Fibroblast of upper back skin (primary cell): Measurements from ENCODE around the gene GTF2A2.
"Not testable (repeated sequence)": the region's sequence is repeated elsewhere in the genome, so short reads cannot be mapped to it uniquely, and the experiment has no call there.

ENCODE experiments used
- DNase-seq: peaks from one replicate; pipeline ENCODE4 v3.0.0-alpha.2; 2013

The GTF2A2 gene, protein sequence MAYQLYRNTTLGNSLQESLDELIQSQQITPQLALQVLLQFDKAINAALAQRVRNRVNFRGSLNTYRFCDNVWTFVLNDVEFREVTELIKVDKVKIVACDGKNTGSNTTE

DNA sequence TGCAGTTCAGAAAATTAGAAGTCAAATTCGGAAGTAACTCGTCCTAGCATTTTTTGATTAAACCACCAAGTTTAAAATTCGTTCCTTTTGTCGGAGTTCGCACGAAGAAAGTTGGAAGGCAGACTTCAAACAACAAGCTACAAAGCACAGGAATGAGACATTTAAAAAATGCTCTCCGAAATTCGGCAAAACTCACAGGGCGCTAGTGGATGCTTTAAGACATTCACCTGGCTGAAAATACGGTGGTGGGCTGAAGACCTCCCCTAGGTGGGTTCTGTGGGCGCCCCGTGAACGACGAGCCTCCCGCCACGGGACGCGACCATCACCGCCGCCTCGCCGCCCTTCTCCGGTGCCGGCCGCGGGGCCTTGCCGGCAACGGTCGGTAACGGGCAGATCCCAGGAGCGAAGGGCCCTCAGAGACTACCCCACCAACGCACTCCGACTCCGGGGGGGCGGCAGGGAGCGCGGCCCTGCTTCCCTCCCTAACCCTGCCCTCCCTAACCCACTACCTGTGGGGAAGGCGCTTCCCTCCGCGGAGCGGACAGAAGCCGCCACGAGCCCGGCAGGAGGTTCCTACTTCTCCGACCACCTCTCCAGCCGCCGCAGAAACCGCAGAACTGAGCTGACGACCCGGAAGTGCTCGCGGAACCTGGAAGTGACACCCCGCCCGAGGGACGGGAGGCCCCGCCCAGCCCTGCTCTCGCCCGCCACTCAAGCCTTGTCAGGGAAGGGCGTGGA is at the start of gene GTF2A2:
TSS of gene GTF2A2 (minus strand) at position 619 of the 738 bp plus-strand sequence. CDS start 5,238 bp downstream, outside the sequence.
- peak; percentile 93 for DNase-seq

DNA sequence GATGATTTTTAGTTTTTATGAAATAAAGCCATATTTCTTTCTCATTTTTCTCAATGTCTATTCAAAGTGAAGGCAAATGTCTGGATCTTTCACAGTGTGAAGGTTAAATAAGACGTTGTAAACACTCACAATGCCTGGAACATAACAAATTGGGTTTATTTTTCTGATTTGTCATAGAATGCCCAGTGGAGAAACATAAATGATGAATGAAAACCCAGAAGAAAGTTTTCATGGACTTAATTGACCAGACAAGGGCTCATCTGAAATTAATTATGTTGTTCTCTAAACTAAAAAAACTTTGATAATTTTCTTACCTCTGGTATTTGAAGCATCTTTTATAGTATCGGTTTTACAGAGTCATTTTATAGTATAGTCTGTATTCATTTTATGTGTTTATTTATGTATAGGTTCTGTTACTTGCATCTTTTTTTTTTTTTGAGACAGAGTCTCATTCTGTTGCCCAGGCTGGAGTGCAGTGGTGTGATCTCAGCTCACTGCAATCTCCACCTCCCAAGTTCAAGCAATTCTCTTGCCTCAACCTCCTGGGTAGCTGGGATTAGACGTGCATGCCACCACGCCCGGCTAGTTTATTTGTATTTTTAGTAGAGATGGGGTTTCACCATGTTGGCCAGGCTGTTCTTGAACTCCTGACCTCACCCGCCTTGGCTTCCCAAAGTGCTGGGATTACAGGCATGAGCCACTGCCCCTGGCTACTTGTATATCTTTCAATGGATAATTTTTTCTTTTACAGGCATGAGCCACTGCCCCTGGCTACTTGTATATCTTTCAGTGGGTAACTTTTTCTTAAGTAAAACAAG is 46.9 kb upstream of the GTF2A2 start:
- DNase-seq, result no peak

DNA sequence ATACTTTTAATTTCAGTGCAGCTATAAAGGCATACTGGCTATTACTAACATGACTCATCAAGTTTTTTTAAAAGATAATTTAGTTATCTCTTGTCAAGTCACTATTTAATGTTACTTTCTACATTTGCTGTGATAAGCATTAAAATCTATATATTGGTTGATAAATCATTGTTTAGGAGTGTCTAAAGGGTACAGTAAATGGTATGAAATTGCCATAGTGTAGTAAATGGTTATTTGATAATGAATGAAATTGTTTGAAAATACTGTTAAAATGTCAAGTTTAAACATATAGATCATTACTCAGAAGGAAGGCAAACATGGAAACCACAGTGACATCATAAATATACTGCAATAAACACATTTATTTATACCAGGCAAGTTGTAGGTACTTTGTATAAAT is 45.0 kb upstream of the GTF2A2 start:
- no peak for DNase-seq

DNA sequence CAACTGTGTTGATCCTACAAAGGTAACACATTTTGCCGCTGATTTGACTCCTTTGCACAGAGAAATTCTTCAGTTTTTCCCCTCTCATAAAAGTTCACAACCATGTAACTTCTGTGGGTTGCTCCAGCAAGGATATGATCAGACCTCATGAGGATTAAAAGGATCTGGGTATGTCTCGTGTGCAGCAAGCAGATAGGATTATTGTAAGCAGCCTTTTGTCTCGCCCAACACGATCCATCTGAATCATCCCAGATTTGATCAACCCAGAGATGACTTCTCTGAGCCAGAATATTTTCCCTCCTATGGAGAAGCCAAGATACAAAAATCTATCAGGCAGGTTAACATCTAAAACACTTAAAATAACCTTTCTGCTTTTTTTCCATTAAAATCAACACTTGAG is 44.6 kb upstream of the GTF2A2 start:
- DNase-seq, result no peak

DNA sequence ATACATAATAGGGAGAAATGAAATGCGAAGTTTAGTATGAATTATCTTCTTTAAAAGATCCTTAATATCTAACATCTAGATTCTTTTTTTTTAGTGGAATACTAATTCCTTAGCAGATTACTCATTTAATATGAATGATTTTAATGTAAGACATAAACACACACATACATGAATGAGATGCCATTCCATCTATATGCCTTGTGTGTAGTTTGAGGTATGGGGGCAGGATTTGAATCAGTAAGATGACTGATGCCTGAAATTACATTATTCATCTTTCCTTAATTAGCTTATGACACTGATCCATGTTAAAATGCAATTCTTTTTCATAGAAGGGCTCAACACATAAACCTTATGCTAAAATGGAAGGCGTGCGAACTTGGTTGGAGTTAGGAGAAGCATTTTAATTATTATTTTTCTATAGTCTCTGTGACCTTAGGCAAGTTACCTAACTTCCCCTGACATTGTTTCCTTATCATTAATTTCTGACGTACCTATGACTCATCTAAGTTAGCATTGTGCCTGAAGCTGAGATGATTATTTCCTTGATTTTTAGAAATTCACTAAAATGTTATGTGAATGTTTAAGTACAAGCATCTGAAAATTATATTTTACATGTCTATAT is 42.6 kb upstream of the GTF2A2 start:
- peak; percentile 39 for DNase-seq

DNA sequence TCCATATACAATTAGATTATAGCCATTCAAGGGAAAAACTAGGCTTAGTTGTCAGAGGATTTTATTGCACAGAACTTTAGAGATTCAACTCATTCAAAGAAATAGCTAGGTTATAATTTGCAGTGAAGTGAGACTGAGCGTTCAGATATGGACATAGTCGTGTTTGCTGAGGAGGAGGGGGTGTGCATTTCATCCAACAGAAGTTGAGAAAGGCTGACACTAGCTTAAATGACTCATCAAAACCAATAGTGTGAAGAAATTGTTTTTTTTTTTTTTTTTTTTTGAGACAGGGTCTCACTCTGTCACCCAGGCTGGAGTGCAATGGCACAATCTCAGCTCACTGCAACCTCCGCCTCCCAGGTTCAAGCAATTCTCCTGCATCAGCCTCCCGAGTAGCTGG is 40.8 kb upstream of the GTF2A2 start:
- not testable (repeated sequence) for DNase-seq

DNA sequence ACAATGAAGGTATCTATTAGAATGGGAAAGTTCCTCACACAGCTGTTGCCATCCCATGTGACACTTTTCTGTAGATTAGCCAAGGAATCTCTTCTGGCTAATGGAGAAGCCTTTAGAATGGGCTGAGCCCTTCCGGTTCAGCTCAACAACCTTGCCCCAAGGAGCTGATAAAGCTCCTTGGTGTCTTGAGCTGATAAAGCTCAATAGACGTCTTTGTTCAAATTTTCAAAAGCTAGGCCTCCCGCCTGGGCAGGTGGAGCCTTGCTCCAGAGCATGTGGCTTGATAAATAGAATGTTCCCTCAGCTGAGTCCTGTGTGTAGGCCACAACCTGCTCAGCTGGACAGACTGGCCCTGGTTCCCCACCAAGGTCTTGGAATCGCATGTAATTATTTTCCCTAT is 39.0 kb upstream of the GTF2A2 start:
- no peak for DNase-seq

DNA sequence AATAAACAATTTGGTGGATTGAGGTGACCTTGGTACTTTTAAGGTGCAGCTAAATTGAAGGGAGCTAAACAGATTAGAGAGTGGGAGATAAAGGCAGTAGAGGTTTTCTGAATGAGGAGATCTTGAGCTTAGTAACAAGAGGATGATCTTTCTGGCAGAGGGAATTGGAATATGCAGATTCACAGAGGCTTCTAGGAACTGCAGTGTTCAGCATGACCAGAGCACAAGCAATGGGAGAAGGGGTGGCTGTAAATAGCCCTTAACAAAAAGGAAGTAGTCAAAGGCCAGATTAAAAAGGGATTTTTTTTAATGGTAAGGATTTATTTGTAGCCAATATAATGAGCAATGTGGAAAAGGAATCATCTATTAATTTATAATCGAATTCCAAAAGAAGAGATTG is 37.5 kb upstream of the GTF2A2 start:
- no peak for DNase-seq

DNA sequence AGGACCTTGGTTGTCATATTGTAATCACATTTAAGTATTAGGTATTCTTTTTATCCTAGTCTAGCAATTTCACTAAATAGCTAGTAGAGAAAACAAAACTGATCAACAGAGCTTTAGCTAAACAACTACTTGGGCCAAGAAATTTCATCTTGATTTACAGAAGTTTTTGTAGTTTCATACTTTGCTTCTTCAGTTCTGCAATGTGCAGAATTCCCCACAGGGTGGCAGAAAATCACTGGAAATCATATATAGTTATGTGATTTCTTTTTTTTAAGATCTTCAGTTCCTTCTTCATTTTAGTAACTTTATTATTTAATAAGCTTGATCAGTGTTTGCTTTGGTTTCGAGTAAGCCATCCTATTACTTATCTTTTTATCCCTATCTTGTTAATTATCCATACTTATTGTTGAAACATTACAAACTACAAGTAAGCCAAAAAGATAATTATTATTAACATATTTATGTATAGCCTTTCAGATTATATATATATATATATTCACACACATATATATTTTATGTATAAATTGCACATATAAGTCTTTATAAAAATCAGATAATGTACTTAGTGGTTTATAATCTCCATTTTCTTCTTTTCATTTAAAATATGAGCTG is 34.0 kb upstream of the GTF2A2 start:
- peak; percentile 56 for DNase-seq

DNA sequence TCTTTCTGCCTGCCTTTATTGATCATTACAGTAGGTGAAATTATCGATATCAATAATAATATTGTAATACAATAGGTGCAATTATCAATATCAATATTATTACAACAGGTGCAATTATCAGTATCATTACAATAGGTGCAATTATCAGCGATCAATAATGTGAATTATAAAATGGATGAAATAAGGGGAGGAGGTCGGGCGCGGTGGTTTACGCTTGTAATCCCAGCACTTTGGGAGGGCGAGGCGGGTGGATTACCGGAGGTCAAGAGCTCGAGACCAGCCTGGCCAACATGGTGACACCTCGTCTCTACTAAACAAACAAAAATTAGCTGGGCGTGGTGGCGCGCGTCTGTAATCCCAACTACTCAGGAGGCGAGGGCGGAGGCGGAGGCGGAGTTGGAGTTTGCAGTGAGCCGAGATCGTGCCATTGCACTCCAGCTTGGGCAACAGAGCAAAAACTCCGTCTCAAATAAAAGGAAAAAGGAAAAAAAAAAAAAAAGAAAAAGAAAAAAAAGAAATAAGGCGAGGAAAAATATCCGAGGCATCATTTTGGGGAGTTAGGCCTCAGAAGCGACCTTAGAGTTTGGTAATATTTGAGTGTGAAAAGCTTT is 32.4 kb upstream of the GTF2A2 start:
- DNase-seq, result peak; percentile 34

DNA sequence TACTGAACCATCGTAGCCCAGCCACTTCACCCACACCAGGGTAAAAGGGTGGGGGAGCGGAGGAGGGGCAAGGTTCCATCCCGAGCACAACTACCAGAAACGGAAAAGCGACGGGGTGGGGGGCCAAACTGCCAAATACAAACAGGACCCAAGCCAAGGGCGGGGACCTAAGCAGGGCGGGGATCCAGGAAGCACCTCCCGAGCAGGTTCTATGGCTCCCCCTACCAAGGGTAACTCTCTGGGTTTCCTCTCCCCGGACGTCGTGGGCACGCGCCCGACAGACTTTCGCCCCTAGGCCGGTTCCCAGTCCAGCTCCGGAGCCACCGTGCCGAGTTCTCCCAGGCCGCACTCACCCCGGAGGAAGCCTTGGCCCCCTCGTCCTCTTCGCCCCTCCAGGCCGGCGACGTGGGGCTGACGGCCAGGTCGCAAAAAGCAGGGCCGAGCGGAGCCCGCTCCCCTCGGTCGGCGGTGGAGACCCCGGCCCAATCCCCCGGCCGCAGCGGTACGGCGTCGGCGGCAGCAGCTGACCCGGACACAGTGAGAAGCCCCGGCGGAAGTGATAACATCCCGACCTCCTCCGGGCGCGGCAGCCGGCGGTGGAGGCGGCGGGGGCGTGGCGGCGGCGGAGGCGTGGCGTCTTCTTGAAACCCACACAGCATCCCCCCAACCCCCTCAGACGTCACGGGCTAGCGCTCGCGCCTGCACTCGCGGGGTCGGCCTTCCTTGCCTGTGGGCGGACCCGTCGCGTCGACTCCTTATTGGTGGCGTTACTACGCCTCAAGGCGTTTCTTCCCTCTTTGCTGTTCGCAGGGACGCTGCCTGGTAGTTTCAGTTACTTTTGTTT is 31.7 kb upstream of the GTF2A2 start, which contains the start of gene BNIP2:
TSS of gene BNIP2 (minus strand) at position 539 of the 844 bp plus-strand sequence. CDS start 6,863 bp downstream, outside the sequence.
- DNase-seq, result peak; percentile 98

DNA sequence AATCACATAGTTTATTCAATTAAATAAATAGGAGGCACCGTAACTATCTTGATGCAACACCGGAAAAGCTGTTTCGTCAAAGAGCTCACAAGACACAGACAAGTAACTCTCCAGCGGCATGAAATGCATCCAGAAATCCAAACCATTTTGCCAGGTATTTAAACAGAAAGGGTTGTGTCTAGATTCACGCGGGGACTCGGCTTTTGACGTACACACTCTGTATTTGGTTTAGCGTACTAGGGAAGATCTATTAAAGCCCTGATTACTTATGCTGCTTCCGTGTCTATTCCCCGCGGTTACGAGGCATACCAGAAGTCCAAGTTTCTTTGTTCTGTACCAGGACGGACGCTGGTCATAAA is 31.1 kb upstream of the GTF2A2 start:
- DNase-seq, result peak; percentile 51

DNA sequence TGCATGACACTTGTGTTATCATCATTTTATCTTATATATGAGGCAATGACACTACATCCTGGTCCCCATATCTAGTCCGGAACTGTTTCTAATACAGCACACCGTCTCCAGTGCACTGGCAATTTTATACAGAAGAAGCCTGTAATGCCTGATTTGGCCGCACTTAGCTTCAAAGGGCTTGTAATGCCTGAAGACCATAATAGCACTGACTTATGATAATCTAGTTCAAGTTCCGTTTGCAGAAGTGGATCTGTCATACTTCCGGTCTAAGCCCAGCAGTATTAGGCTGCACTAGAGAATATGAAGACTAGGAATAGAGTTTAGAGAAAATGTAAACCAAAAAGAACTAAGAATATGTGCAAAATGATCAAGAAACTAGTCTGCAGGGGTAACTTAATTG is 30.5 kb upstream of the GTF2A2 start:
- peak; percentile 17 for DNase-seq

DNA sequence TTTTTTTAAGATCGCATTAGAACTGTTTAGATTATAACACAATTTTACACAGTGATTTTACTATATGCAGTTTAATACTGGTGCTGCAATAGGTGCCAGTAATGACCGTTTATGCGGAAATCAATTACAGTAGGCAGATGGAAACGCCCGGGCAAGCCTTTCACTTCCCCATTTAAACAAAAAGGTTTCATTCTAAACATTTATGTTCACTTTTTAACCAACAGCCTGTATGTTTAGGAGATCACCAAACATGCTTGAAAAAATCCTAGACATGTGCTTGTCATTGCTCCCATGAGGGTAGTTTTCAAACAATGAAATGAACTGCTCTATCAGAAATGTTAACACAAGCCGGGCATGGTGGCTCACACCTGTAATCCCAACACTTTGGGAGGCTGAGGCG is 29.1 kb upstream of the GTF2A2 start:
- no peak for DNase-seq

DNA sequence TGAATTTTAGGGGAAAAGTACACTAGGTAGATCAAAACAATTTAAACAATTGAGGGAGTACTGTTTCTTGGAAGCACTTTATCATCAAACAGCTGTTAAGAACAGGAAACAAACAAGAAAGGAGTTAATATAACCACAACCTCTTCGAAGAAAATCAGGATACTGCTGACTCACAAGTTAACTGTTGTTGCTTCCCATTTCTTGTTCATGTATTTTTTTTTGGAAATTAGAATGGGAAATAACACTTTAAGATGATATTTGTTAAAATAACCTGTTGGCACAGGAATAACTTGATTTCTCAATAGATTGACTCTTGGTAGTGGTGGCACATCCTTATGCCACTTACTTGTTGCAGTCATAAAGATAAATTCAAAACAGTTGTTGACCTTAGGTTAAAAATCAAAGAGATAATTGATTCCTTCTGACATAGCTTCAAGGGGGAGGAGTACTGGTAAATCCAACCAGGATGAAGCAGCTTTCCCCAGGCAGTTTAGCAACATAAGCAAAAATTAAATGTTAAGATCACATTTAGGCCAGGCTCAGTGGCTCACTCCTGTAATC is 28.5 kb upstream of the GTF2A2 start:
- DNase-seq, result peak; percentile 25

DNA sequence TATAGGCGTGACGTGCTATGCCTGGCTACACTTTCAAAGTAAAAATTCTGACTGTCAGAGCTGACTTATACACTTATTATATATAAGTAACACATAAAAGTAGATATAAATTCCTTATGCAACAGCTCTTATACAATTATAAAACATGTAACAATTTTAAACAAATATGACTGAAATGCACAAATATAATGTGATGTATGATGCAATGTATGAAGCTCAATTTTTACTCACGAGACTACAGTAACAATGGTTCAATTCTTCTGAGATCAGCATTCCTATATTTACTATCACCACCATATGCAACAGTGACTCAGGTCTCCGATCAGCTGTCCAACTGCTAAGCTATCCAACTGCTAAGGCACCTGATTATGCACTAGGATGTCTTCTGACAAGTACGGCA is 23.6 kb upstream of the GTF2A2 start:
- no peak for DNase-seq

DNA sequence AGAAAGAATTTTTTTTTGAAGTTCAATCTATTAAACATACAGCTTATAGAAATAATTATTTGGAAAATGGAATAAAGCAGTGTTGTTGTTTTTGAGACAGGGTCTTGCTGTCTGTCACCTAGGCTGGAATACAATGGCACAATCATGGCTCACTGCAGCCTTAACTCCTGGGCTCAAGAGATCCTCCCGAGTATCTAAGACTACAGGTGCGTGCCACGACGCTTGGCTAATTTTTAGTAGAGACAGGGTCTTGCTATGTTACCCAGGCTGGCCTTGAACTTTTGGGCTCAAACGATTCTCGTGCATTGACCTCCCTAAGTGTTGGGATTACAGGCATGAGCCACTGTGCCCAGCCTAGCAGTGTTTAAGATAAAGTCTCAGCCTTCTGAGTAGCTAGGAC is 23.0 kb upstream of the GTF2A2 start:
- DNase-seq, result no peak

DNA sequence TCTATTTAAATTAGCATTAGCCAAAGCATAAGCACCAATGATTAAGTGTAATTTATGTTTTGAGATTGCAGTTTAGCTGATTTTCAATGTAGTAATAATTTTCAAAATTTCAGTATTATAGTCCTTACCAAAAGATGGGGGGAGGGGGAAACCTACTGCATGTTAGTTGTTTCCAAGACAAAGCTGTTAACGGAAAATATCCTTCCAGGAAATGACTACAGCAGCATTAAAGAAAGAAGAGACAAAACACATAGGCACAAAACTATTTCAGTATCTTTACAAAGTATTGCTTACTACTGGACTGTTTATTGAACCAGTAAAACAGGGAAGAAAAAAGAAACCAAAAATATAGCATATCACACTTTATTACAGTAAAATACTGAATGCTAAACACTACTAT is 21.3 kb upstream of the GTF2A2 start:
- DNase-seq, result no peak

DNA sequence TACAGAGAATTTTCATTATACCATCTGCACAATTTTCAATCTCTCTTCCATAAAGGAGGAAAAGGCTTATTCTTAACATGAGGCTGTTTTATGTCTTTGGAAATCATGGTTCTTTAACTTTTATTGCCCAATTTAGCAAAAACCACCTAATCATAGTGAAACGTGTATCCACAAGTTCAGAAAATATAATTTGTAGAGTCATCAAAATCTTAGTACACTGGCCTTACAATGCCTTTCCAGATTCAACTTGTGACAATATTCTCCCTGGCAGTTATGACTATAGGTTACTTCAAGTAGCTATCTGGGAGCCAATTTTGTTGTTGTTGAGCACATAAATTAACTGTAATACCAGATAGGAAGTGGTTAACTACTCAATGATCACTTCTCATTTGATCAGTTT is 20.9 kb upstream of the GTF2A2 start:
- no peak for DNase-seq

DNA sequence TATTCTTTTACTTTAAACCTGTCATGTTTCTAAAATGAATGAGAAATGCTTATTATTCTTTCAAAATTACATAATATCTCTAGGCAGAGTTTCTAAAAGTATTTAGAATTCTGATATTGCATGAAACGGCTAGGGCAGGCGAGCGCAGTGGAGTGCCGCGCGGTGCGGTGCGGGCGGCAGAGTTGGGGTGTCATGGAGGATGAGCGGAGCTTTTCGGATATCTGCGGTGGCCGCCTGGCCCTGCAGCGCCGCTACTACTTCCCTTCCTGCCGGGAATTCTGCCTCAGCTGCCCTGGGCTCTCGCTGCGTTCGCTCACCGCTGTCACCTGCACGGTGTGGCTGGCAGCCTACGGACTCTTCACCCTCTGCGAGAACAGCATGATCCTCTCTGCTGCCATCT is 19.2 kb upstream of the GTF2A2 start:
- DNase-seq, result no peak

DNA sequence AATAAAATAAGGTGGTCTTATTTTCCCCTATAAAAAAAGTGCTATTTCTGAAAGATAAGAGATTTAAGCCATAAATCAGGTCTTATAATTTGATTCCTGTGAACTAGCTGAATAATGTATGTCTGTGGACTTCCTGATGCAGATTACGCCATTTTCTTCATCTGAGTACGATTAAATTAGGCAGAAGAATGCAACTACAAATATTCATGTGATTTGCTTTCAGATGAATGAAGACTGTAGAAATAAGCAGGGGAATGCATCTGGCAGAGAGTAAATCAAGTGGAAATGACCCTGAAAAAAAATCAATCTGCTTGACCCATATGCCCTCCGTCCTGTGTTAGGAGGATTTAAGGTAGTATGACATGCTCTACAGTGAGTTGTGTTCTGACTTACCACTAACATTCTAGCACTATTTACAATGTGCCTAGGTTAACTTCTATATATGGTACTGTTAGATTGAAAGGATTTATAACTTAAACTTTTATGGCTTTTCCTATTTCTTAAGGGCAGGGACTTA is 17.1 kb upstream of the GTF2A2 start:
- no peak for DNase-seq
